Endothelial cell of umbilical vein (primary cell): Measurements from ENCODE around the gene SEMA3G. TPM values are rescaled to one million over a fixed set of nuclear protein-coding genes. Genes with fewer than 3 reads are reported as not detected.

Experiments
- BruUV-seq: library from RNA; stranded (reverse); fragments of 400-500 nt; replicated peaks from 2 replicates; lab custom pipeline; 2021; lab: Mats Ljungman, UMichigan
- CTCF ChIA-PET: fragments of 300-600, 350-600 bp; sonication (Branson Sonifier 250); formaldehyde crosslinking; loops from one replicate; lab custom pipeline; 2021; ENCODE audit warnings: antibody characterized with exemption, inconsistent platforms; lab: Charles Lee
- POLR2A ChIA-PET: fragments of 300-600, 350-600 bp; sonication (Branson Sonifier 250); formaldehyde crosslinking; loops from one replicate; lab custom pipeline; 2021; ENCODE audit warnings: antibody characterized with exemption, inconsistent platforms; lab: Charles Lee
- DNase-seq: peaks from one replicate; pipeline ENCODE4 v3.0.0-alpha.2; 2011; ENCODE audit warnings: low read depth, low spot score
- FAIRE-seq: peaks from 2 replicates; lab custom pipeline; 2011; peaks lifted over from hg19 to GRCh38; lab: Jason Lieb, UNC
- H2AFZ ChIP-seq: 2 replicates; pipeline ENCODE4 v1.6.0; 2012; ENCODE audit warnings: low read depth, low read length, control low read depth, inconsistent platforms
- H3K27ac ChIP-seq: 2 replicates; pipeline ENCODE4 v1.5.1; 2011; ENCODE audit warnings: low read depth, mild to moderate bottlenecking, control low read depth, low read length, moderate library complexity; ENCODE audit not compliant: insufficient read depth
- H3K27me3 ChIP-seq, 2 experiments: 2 replicates each; pipeline versions ENCODE4 v1.6.0 to v1.6.1; 2011; ENCODE audit warnings: low read length in 2 of 2, mixed read lengths in 1 of 2; ENCODE audit not compliant: control insufficient read depth in 2 of 2, insufficient read depth in 2 of 2
- H3K36me3 ChIP-seq, 2 experiments: 2 replicates in 1 of 2; 3 replicates in 1 of 2; pipeline ENCODE4 v1.5.1; 2011; ENCODE audit warnings: low read length in 2 of 2, mild to moderate bottlenecking in 1 of 2, moderate library complexity in 1 of 2; ENCODE audit not compliant: control insufficient read depth in 2 of 2, insufficient read depth in 2 of 2; ENCODE audit errors: extremely low read depth in 1 of 2
- H3K4me1 ChIP-seq: 3 replicates; pipeline ENCODE4 v1.5.1; 2011; ENCODE audit warnings: mild to moderate bottlenecking, low read length; ENCODE audit not compliant: control insufficient read depth, insufficient read depth; ENCODE audit errors: extremely low read depth
- H3K4me2 ChIP-seq: 2 replicates; pipeline ENCODE4 v1.6.1; 2011; ENCODE audit warnings: low read length, control low read depth, mixed read lengths; ENCODE audit not compliant: insufficient read depth
- H3K4me3 ChIP-seq, 3 experiments: fragments of 200-600 bp in 1 of 3; sonication (generic), shearing (Covaris generic) in 1 of 3; replicated peaks in 1 of 3; 2 replicates each; pipeline ENCODE4 v1.5.1; 2011 to 2016; ENCODE audit warnings: control low read depth in 3 of 3, low read length in 3 of 3, mild to moderate bottlenecking in 2 of 3, inconsistent platforms in 1 of 3, low read depth in 1 of 3, moderate library complexity in 1 of 3; ENCODE audit not compliant: insufficient read depth in 1 of 3
- H3K79me2 ChIP-seq: 2 replicates; pipeline ENCODE4 v1.6.0; 2012; ENCODE audit warnings: low read length, inconsistent platforms; ENCODE audit not compliant: control insufficient read depth, insufficient read depth
- H3K9ac ChIP-seq: replicated peaks from 2 replicates; pipeline ENCODE3; 2011; ENCODE audit warnings: low read length, control low read depth; ENCODE audit not compliant: insufficient read depth; ENCODE audit errors: extremely low read depth
- H3K9me1 ChIP-seq: replicated peaks from 3 replicates; pipeline ENCODE4 v1.6.0; 2011; ENCODE audit warnings: mild to moderate bottlenecking, low read length; ENCODE audit not compliant: control insufficient read depth, insufficient read depth; ENCODE audit errors: extremely low read depth
- H3K9me3 ChIP-seq: replicated peaks from 2 replicates; pipeline ENCODE4 v1.5.1; 2012; ENCODE audit warnings: low read length, inconsistent platforms; ENCODE audit not compliant: control insufficient read depth, insufficient read depth
- H4K20me1 ChIP-seq: replicated peaks from 2 replicates; pipeline ENCODE3; 2011; ENCODE audit warnings: mild to moderate bottlenecking, low read length; ENCODE audit not compliant: control insufficient read depth, insufficient read depth; ENCODE audit errors: extremely low read depth
- CTCF ChIP-seq, 2 donors: IDR thresholded peaks; 1 replicate in 1 of 2; 2 replicates in 1 of 2; pipeline ENCODE4 v1.5.1; 2011; ENCODE audit warnings: low read length in 2 of 2, mild to moderate bottlenecking in 2 of 2, moderate library complexity in 2 of 2, control low read depth in 1 of 2, inconsistent platforms in 1 of 2, low read depth in 1 of 2; ENCODE audit not compliant: insufficient read depth in 1 of 2; ENCODE audit errors: extremely low read depth in 1 of 2
- EZH2 ChIP-seq: IDR thresholded peaks from 2 replicates; pipeline ENCODE4 v1.6.1; 2012; ENCODE audit warnings: borderline replicate concordance, low read depth, mild to moderate bottlenecking, moderate library complexity, low read length, inconsistent platforms; ENCODE audit not compliant: severe bottlenecking
- FOS ChIP-seq: IDR thresholded peaks from 2 replicates; pipeline ENCODE4 v1.6.1; 2011; ENCODE audit warnings: mild to moderate bottlenecking, low read length, moderate library complexity, borderline replicate concordance; ENCODE audit not compliant: insufficient read depth
- GATA2 ChIP-seq: IDR thresholded peaks from 2 replicates; pipeline ENCODE4 v1.7.0; 2011; ENCODE audit warnings: low read depth, mild to moderate bottlenecking, moderate library complexity, mixed read lengths, low read length; ENCODE audit not compliant: insufficient read length, insufficient read depth
- JUN ChIP-seq: IDR thresholded peaks from 2 replicates; pipeline ENCODE4 v1.6.1; 2011; ENCODE audit warnings: borderline replicate concordance, low read depth; ENCODE audit not compliant: insufficient read length, insufficient read depth
- MAX ChIP-seq: IDR thresholded peaks from 2 replicates; pipeline ENCODE4 v1.6.1; 2011; ENCODE audit not compliant: insufficient read depth, insufficient read length
- MYC ChIP-seq: IDR thresholded peaks from one replicate; pipeline ENCODE4 v1.6.1; 2011; ENCODE audit warnings: mild to moderate bottlenecking, low read depth, low read length
- POLR2A ChIP-seq: IDR thresholded peaks from 2 replicates; pipeline ENCODE4 v1.6.1; 2012; ENCODE audit warnings: low read depth, mild to moderate bottlenecking, control low read depth, low read length
- POLR2AphosphoS5 ChIP-seq: IDR thresholded peaks from 2 replicates; pipeline ENCODE4 v1.6.1; 2012; ENCODE audit warnings: low read depth, mild to moderate bottlenecking, control low read depth, low read length, moderate library complexity; ENCODE audit not compliant: insufficient read depth
- dilution Hi-C: fragments of 300-500 bp; cut with MboI; formaldehyde crosslinking; loops from one replicate; pipeline ENCODE4 v1.15.0; 2019; ENCODE audit warnings: low sequenced_read_pairs; ENCODE audit not compliant: extremely low pct_ligation_motif_present
- intact Hi-C: fragments of 100-400 bp; cut with micrococcal nuclease; formaldehyde crosslinking; loops from one replicate; pipeline ENCODE4 v1.10.0; 2022
- polyA plus RNA-seq, 4 experiments: library from polyadenylated mRNA; depleted of rRNA in 3 of 4; stranded (reverse) in 3 of 4; unstranded in 1 of 4; fragments of >200 nt; gene quantifications; 2 replicates each; pipeline versions ENCODE4 v1.2.1 to v1.2.3, GENCODE V29; 2011 to 2012; ENCODE audit warnings: missing spikeins in 1 of 4
- total RNA-seq: library from RNA; stranded (reverse); gene quantifications from 2 replicates; pipeline ENCODE4 v1.2.3, GENCODE V29; 2021

The SEMA3G gene
- total and polyA plus RNA-seq, 2 donors (not counting 3 experiments of a cell fraction or from before 2014, with no cell fraction given): 22.6 to 27.9 TPM

GRCh38 chr3:52468336-52468735 lies 23.4 kb upstream of the SEMA3G start:
- DNase-seq (no peak), FAIRE-seq (peak; percentile 75)
- no peak overlapping the region for H3K9ac ChIP-seq
- peaks cover 10 to 27% of the 10 kb centered on the region in 2 experiments for H3K36me3 ChIP-seq
- POLR2A ChIA-PET: no interaction called here
- H3K27ac ChIP-seq: no peak overlapping the region
- no peaks in the 10 kb centered on the region for H3K4me1 ChIP-seq
- no peak overlapping the region for H3K4me3 ChIP-seq
- no peaks in the 10 kb centered on the region for H4K20me1 ChIP-seq
- dilution Hi-C loops: no loop called here
- intact Hi-C loops: no loop called here
- no peaks in the 10 kb centered on the region for H3K9me3 ChIP-seq
- peaks cover 22% of the 10 kb centered on the region for H3K79me2 ChIP-seq
- CTCF ChIA-PET: interaction anchor here (0.6 to 5.2 kb wide), 6 partner anchors 11 to 40 kb away, joined by 3 to 29 read pairs (median 3); partner anchors contain the start of gene STAB1
- H2AFZ ChIP-seq: no peak overlapping the region
- no peak overlapping the region for H3K4me2 ChIP-seq
- H3K9me1 ChIP-seq: no peaks in the 10 kb centered on the region
- BruUV-seq: no TSS peak
- TF ChIP-seq POLR2A: no peak
- TF ChIP-seq JUN: no peak
- no peak for TF ChIP-seq CTCF (IDR thresholded peaks at IDR 0.05; ENCODE audit: extremely low read depth in 1 of 2, insufficient read depth in 1 of 2, low read depth in 1 of 2, low read length in 2 of 2)
- TF ChIP-seq FOS: no peak
- TF ChIP-seq MAX: no peak
- TF ChIP-seq POLR2AphosphoS5: no peak
- no peak for TF ChIP-seq GATA2
- TF ChIP-seq MYC: no peak
- no peak for TF ChIP-seq EZH2
- no peaks in the 10 kb centered on the region for H3K27me3 ChIP-seq
